ENCODE data around the gene LRRD1.
"Not testable (repeated sequence)": the region's sequence is repeated elsewhere in the genome, so short reads cannot be mapped to it uniquely, and the experiment has no call there.

The LRRD1 gene

GRCh38 chr7:92121681-92122080, 57.3 kb downstream of the LRRD1 start:
- Histone ChIP-seq H3K27ac (no peak overlapping the region), H3K9me3 (peaks cover 0 to 6% (median 0%) of the 10 kb centered on the region in 3 donors), H3K4me3 (no peak overlapping the region), H3K4me1 (no peaks in the 10 kb centered on the region), H3K27me3 (no peaks in the 10 kb centered on the region), H3K36me3 (peaks cover 49 to 76% (median 56%) of the 10 kb centered on the region in 3 donors)
- intact Hi-C loops (cut with DNase I; ENCODE audit: low total_unique reads): no loop called here
- TF ChIP-seq CTCF (IDR thresholded peaks at IDR 0.05): no peak
- no peak for DNase-seq

- no peak for TF ChIP-seq CTCF (IDR thresholded peaks at IDR 0.05)
- intact Hi-C loops (cut with DNase I; ENCODE audit: low total_unique reads): no loop called here
- H3K9me3 ChIP-seq: peaks cover 0 to 6% (median 0%) of the 10 kb centered on the region in 3 donors
- no peak overlapping the region for H3K27ac ChIP-seq
- no peaks in the 10 kb centered on the region for H3K4me1 ChIP-seq
- H3K27me3 ChIP-seq: no peaks in the 10 kb centered on the region
- DNase-seq: no peak
- H3K4me3 ChIP-seq: no peak overlapping the region
- H3K36me3 ChIP-seq: peaks cover 53 to 76% (median 58%) of the 10 kb centered on the region in 3 donors
These were observed 59.7 kb downstream of the LRRD1 start for GRCh38 chr7:92119213-92119759.

- Histone ChIP-seq H3K36me3 (peaks cover 32 to 52% (median 34%) of the 10 kb centered on the region in 3 donors), H3K27me3 (no peaks in the 10 kb centered on the region), H3K4me3 (no peak overlapping the region), H3K4me1 (no peaks in the 10 kb centered on the region), H3K9me3 (peaks cover 0 to 6% (median 0%) of the 10 kb centered on the region in 3 donors), H3K27ac (no peak overlapping the region)
- intact Hi-C loops (cut with DNase I; ENCODE audit: low total_unique reads): no loop called here
- DNase-seq: no peak
- TF ChIP-seq CTCF (IDR thresholded peaks at IDR 0.05): no peak
These were observed 62.0 kb downstream of the LRRD1 start for GRCh38 chr7:92116949-92117348.

GRCh38 chr7:92115821-92116220, 63.1 kb downstream of the LRRD1 start:
- no peaks in the 10 kb centered on the region for H3K27me3 ChIP-seq
- TF ChIP-seq CTCF (IDR thresholded peaks at IDR 0.05): no peak
- peaks cover 25 to 51% (median 29%) of the 10 kb centered on the region in 3 donors for H3K36me3 ChIP-seq
- H3K4me3 ChIP-seq: no peak overlapping the region
- intact Hi-C loops (cut with DNase I; ENCODE audit: low total_unique reads): no loop called here
- H3K4me1 ChIP-seq: no peaks in the 10 kb centered on the region
- no peaks in the 10 kb centered on the region for H3K9me3 ChIP-seq
- no peak overlapping the region for H3K27ac ChIP-seq
- DNase-seq: no peak

- intact Hi-C loops (cut with DNase I; ENCODE audit: low total_unique reads): no loop called here
- Histone ChIP-seq H3K27me3 (no peaks in the 10 kb centered on the region), H3K4me3 (no peak overlapping the region), H3K9me3 (no peaks in the 10 kb centered on the region), H3K36me3 (peaks cover 14 to 68% (median 29%) of the 10 kb centered on the region in 3 donors), H3K27ac (no peak overlapping the region), H3K4me1 (no peaks in the 10 kb centered on the region)
- TF ChIP-seq CTCF (IDR thresholded peaks at IDR 0.05): no peak
- no peak for DNase-seq
These were observed 68.1 kb downstream of the LRRD1 start for GRCh38 chr7:92110857-92111256.

- no peak overlapping the region for H3K27ac ChIP-seq
- intact Hi-C loops (cut with DNase I; ENCODE audit: low total_unique reads): no loop called here
- H3K4me1 ChIP-seq: no peaks in the 10 kb centered on the region
- H3K36me3 ChIP-seq: peaks cover 20 to 72% (median 42%) of the 10 kb centered on the region in 3 donors
- no peak for DNase-seq
- TF ChIP-seq CTCF (IDR thresholded peaks at IDR 0.05): no peak
- H3K9me3 ChIP-seq: no peaks in the 10 kb centered on the region
- no peaks in the 10 kb centered on the region for H3K27me3 ChIP-seq
- no peak overlapping the region for H3K4me3 ChIP-seq
These were observed 70.1 kb downstream of the LRRD1 start for GRCh38 chr7:92108821-92109220.

- H3K4me3 ChIP-seq; H3K9me3 ChIP-seq; intact Hi-C loops (cut with DNase I; ENCODE audit: low total_unique reads); H3K4me1 ChIP-seq; H3K27me3 ChIP-seq; H3K27ac ChIP-seq; DNase-seq: not testable (repeated sequence)
- H3K36me3 ChIP-seq: peaks cover 58 to 95% (median 76%) of the 10 kb centered on the region in 3 donors
These were observed 76.1 kb downstream of the LRRD1 start for GRCh38 chr7:92102862-92103261.

Data from tibial artery (tissue), 4 donors.